ENCODE measurements around the gene ADAM12. TPM values are rescaled to one million over a fixed set of nuclear protein-coding genes. Genes with fewer than 3 reads are reported as not detected.
A peak's percentile ranks its signal among the peaks of the same experiment; 100 is the strongest.
"Not testable (repeated sequence)": the region's sequence is repeated elsewhere in the genome, so short reads cannot be mapped to it uniquely, and the experiment has no call there.

Gene ADAM12
- total RNA-seq, 1 donor from 2014 or later = 3.7 TPM

GRCh38 chr10:126387041-126387921 is 996 bp downstream of the ADAM12 start:
- no peak for DNase-seq (ENCODE audit: extremely low spot score in 2 of 2)
- Histone ChIP-seq H3K27ac (no peak overlapping the region), H3K36me3 (no peaks in the 10 kb centered on the region), H3K4me1 (peaks cover 6% of the 10 kb centered on the region), H3K4me3 (peak overlapping the region; percentile 45 to 54), H3K9me3 (no peaks in the 10 kb centered on the region), H3K27me3 (no peaks in the 10 kb centered on the region)
- intact Hi-C loops (cut with DNase I) = loop anchor here (5.0 kb wide), 1 partner anchor 395 kb away; no protein-coding TSS in a partner anchor
- TF ChIP-seq POLR2AphosphoS5 (IDR thresholded peaks at IDR 0.05; ENCODE audit: insufficient read depth in 1 of 2, low read depth in 1 of 2) (no peak), POLR2A (IDR thresholded peaks at IDR 0.05) (no peak), CTCF (IDR thresholded peaks at IDR 0.05) (peak; percentile 15 to 65 (median 60))

- Histone ChIP-seq H3K27ac (no peak overlapping the region), H3K27me3 (no peaks in the 10 kb centered on the region)
- intact Hi-C loops (cut with DNase I) = no loop called here
These were observed 3.9 kb downstream of the ADAM12 start for GRCh38 chr10:126384269-126384873.

GRCh38 chr10:126380352-126381076 is 7.8 kb downstream of the ADAM12 start:
- no peak overlapping the region for H3K27ac ChIP-seq
- H3K4me1 ChIP-seq = no peaks in the 10 kb centered on the region
- H3K27me3 ChIP-seq = no peaks in the 10 kb centered on the region
- no peaks in the 10 kb centered on the region for H3K9me3 ChIP-seq
- no peak overlapping the region for H3K4me3 ChIP-seq
- TF ChIP-seq POLR2AphosphoS5 (IDR thresholded peaks at IDR 0.05; ENCODE audit: insufficient read depth in 1 of 2, low read depth in 1 of 2) (no peak), POLR2A (IDR thresholded peaks at IDR 0.05) (no peak), CTCF (IDR thresholded peaks at IDR 0.05) (no peak)
- intact Hi-C loops (cut with DNase I) = no loop called here
- no peak for DNase-seq (ENCODE audit: extremely low spot score in 2 of 2)
- no peaks in the 10 kb centered on the region for H3K36me3 ChIP-seq

More at GRCh38 chr10:126384269-126384873, 3.9 kb downstream of the ADAM12 start:
- Histone ChIP-seq H3K9me3 (no peaks in the 10 kb centered on the region), H3K36me3 (no peaks in the 10 kb centered on the region), H3K4me3 (no peak overlapping the region), H3K4me1 (peaks cover 6% of the 10 kb centered on the region)
- TF ChIP-seq POLR2A (IDR thresholded peaks at IDR 0.05) (no peak), CTCF (IDR thresholded peaks at IDR 0.05) (no peak), POLR2AphosphoS5 (IDR thresholded peaks at IDR 0.05; ENCODE audit: insufficient read depth in 1 of 2, low read depth in 1 of 2) (no peak)
- no peak for DNase-seq (ENCODE audit: extremely low spot score in 2 of 2)

GRCh38 chr10:126379166-126379565 is 9.1 kb downstream of the ADAM12 start:
- H3K4me3 ChIP-seq; intact Hi-C loops (cut with DNase I): not testable (repeated sequence)

GRCh38 chr10:126376956-126377355 is 11.3 kb downstream of the ADAM12 start:
- intact Hi-C loops (cut with DNase I) = no loop called here
- Histone ChIP-seq H3K4me1 (no peaks in the 10 kb centered on the region), H3K4me3 (no peak overlapping the region), H3K27ac (no peak overlapping the region), H3K27me3 (no peaks in the 10 kb centered on the region), H3K36me3 (no peaks in the 10 kb centered on the region), H3K9me3 (no peaks in the 10 kb centered on the region)
- no peak for DNase-seq (ENCODE audit: extremely low spot score in 2 of 2)
- TF ChIP-seq POLR2A (IDR thresholded peaks at IDR 0.05) (no peak), POLR2AphosphoS5 (IDR thresholded peaks at IDR 0.05; ENCODE audit: insufficient read depth in 1 of 2, low read depth in 1 of 2) (no peak), CTCF (IDR thresholded peaks at IDR 0.05) (no peak)

More at GRCh38 chr10:126379166-126379565, 9.1 kb downstream of the ADAM12 start:
- DNase-seq (ENCODE audit: extremely low spot score in 2 of 2); H3K4me1 ChIP-seq; H3K36me3 ChIP-seq; H3K27ac ChIP-seq; H3K27me3 ChIP-seq; H3K9me3 ChIP-seq: not testable (repeated sequence)
